Activated CD8-positive, alpha-beta memory T cell treated with anti-CD3 and anti-CD28 coated beads, Interleukin-2, amount 50 U/mL, for 24 hours (primary cell): ENCODE measurements around the gene TMEM234.
"Not testable (repeated sequence)": the region's sequence is repeated elsewhere in the genome, so short reads cannot be mapped to it uniquely, and the experiment has no call there.

ENCODE experiments used
- DNase-seq: peaks from one replicate; pipeline ENCODE4 v3.0.0-alpha.2; 2020; ENCODE audit errors: extremely low read depth

The TMEM234 gene

DNA sequence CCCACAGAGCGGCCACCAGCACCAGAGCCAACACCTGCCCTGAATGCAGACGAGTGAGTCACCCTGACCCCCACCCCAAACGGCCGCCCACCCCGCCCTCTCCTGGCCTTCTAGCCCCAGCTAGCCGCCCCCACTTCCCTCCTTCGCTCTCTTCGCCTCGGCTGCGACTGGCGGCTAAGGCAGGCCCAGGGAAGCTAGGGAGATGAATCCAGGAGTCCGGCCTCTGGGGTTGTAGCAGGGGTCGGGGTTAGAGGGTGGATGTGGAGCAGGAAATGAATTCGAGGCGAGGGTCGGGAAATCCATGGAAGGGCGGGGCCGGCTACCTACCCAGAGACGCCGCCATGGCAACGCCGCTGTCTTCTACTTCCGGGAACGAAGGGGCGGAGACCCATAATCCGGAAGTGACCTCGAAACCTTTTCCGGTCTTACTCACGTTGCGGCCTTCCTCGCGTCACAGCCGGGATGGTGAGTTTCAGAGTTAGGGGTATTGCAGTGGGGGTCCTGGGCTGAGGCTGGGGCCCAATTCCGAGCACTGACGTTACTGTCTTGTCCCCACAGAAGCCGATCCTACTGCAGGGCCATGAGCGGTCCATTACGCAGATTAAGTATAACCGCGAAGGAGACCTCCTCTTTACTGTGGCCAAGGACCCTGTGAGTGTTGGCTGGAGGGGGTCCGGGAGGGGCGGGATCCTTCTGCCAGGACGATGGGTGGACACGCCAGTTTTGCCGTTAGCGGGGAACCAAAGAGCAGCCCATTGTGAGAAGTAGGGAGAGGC is at the start of gene TMEM234, which contains the start of gene EIF3I:
TSS of gene TMEM234 (minus strand) at position 374 of the 776 bp plus-strand sequence. CDS start at position 343, 31 bp downstream.
TSS of gene EIF3I (plus strand) at position 428 of the 776 bp plus-strand sequence. CDS start at position 463, 35 bp downstream.
- peak; percentile 82 for DNase-seq

DNA sequence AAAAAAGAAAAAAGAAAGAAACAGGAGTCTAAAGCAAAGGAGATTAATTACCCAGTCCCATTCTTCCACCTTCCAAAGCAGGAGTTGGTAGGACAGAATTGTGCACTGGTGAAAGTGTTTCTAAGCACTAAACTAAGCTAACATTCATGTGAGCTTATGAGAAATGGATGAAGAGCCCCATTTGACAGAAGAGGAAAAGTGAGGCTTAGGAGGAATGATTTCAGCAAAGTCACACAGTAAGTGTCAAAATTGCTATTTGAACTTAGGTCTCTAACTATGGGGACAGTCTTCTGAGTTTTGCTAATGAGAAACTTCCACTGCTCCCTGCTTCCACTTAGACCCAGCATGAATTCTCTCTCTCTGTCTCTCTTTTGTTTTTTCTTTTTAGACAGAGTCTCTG is 47.6 kb upstream of the TMEM234 start:
- DNase-seq = no peak

DNA sequence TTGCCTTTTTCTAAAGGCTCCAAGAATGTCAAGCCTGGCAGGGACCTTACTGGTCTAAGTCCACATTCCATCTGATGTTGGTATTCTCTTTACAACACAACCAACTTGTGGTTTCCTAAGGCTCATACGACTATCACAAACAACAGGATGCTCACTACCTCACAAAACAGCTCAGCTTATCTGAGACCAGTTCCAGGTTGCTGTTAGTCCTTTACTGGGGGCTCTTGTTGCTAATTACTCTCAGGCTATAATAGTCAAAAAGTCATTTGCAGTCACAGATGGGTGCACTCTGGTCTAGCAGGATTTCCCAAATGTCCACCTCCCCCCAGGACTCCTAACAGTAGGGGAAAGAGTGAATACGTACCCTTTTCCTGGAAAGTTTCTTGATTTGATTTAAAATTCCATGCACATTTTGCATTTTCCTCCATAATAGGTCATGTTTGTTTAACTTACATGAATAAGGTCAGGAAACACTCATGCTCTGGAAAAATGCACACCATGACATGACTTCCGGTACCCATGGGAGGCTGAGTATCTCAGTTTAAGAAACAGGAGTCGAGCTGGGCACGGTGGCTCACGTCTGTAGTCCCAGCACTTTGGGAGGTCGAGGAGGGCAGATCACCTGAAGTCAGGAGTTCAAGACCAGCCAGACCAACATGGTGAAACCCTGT is 44.9 kb upstream of the TMEM234 start:
- no peak for DNase-seq

DNA sequence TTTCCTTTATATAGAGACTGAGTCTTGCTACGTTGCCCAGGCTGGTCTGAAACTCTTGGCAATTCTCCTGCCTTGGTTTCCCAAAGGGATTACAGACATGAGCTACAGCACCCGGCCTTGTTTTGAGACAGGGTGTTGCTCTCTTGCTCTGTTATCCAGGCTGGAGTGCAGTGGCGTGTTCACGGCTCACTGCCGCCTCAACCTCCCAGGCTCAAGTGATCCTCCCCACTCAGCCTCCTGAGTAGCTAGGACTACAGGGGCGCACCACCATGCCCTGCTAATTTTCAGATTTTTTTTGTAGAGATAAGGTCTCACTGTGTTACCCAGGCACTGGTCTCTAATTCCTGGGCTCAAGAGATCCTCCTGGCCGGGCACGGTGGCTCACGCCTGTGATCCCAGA is 43.7 kb upstream of the TMEM234 start:
- no peak for DNase-seq

DNA sequence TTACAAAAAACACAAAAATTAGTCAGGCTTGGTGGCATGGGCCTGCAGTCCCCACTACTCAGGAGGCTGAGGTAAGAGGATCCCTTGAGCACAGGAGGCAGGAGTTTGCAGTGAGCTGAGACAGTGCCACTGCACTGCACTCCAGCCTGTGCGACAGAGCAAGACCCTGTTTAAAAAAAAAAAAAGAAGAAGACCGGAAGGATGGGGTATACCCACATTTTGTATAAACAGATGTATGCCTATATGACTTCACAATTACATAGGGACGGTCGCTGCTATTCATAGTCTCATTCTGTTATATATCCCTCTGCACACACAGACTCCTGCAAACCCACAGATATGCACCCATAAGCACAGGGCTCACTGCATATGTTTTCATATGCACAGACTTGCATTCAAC is 41.6 kb upstream of the TMEM234 start:
- DNase-seq = no peak

DNA sequence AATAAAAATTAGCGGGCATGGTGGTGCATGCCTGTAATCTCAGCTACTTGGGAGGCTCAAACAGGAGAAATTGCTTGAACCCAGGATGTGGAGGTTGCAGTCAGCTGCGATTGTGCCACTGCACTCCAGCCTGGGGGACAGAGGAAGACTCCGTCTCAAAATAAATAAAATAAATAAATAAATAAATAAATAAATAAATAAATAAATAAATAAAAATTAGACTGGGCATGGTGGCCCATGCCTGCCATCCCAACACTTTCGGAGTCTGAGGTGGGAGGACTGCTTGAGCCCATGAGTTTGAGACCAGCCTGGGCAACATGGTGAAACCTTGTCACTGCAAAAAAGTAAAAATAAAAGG is 41.1 kb upstream of the TMEM234 start:
- not testable (repeated sequence) for DNase-seq

DNA sequence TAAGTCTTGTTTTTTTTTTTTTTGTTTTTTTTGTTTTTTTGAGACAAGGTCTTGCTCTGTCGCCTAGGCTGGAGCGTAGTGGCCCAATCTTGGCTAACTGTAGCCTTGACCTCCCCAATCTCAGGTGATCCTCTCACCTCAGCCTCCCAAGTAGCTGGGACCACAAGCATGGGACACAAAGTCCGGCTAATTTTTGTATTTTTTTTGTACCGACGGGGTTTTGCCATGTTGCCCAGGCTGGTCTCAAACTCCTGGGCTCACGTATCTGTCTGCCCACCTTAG is 35.0 kb upstream of the TMEM234 start:
- DNase-seq = no peak

DNA sequence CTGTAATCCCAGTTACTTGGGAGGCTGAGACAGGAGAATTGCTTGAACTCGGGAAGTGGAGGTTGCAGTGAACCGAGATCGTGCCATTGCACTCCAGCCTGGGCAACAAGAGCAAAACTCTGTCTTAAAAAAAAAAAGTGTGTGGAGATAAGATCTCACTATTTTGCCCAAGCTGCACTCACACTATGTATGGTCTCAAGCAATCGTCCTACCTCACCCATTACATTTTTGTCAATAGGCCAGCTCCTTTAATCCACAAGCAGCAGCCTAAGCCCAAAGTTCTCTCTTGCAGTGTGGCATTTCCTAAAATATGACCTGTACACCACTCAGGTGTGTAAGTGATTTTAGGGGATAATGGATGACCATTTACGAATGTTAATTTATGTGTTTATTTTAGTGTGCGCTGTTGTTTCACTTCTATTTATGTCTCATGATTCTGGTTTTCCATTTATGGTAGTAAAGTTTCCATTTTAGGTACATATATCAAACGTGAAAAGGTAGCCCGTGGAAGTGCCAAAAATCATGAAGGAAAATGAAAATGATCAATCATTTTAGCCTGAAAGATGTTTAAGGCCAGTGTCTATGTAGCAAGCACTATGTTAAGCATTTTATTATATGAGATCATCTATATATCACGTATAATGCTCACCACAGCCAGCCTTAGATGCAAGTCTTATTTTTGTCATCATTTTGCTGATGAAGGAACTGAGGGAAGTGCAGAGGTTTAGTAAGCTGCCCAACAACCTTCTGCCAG is 34.5 kb upstream of the TMEM234 start:
- no peak for DNase-seq

- DNase-seq = no peak
Measured at GRCh38 chr1:32255072-32256071, 33.2 kb upstream of the TMEM234 start.

- no peak for DNase-seq
Measured at GRCh38 chr1:32250893-32251716, 29.0 kb upstream of the TMEM234 start, which contains the start of gene LCK. TSS of gene LCK (plus strand) at chr1:32251265. CDS start at chr1:32274330, 23,065 bp downstream.

DNA sequence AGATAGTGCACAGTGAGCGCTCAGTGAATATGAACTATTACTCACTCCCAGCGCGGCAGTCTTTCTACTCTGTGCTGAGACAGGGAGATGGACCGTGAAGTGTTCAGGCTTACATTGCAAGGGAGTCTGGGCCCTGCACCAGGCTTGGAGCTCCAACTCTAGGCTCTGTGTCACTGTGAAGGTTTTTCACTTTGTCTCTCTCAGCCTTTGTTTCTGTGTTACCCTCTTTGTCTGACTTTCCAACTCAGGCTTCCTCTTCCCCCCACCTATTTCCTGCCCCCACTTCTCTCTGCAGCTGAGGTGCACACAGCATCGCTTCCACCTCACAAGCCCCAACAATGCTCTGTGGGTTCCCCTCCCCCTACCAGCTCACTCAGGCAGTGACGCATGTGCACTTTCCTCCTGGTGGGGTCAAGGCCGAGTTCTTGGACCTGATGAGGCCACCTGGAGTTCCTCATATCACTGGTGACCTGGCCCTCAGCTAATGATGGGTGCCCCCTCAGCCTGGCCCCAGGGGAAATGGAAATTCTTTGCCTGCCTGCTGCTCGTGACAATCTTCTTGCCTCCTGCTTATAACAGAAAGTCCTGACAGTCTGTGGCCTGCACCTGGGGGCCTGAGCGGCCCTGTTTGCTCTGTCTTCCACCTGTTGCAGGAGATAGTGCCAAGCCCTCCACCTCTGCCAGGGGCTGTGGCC is 27.8 kb upstream of the TMEM234 start:
- DNase-seq = peak; percentile 65

GRCh38 chr1:32247983-32248889 is 26.1 kb upstream of the TMEM234 start:
- peak; percentile 51 for DNase-seq

DNA sequence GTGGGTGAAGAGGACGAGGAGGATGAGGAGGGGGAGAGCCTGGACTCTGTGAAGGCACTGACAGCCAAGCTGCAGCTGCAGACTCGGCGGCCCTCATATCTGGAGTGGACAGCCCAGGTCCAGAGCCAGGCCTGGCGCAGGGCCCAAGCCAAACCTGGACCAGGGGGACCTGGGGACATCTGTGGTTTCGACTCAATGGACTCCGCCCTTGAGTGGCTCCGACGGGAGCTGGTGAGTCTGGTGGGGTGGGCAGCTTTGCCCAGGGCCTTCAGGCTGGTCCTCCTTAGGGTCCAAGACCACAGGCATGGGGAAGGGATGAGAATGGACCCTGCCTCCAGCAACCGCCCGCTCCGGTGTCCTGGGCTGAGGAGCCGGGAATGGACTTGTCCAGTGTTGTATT is 25.3 kb upstream of the TMEM234 start:
- no peak for DNase-seq

GRCh38 chr1:32246888-32247273 is 24.7 kb upstream of the TMEM234 start, which contains the start of gene FAM167B:
TSS of gene FAM167B (plus strand) at chr1:32247222. CDS start at chr1:32247422, 200 bp downstream.
- no peak for DNase-seq

DNA sequence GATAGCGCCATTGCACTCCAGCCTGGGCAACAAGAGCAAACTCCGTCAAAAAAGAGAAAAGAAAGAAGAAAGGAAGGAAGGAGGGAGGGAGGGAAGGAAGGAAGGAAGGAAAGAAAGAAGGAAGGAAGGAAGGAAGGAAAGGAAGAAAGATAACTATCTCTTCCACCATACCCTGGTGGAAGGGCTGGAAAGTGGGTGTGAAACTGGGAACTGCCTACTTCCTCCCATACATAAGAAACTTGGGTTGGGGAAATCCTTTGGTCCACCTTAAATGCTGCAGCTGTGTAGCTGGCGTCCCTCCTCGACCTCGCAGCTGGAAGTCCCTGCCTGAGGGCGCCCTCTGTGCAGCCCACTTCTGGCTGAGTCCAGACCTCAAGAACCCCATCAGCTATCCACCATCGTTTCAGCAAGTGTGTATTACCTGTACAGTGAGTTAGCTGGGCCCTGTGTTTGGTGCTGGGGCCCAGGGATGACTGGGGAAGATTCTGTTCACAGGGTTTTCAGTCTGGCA is 20.2 kb upstream of the TMEM234 start:
- no peak for DNase-seq

DNA sequence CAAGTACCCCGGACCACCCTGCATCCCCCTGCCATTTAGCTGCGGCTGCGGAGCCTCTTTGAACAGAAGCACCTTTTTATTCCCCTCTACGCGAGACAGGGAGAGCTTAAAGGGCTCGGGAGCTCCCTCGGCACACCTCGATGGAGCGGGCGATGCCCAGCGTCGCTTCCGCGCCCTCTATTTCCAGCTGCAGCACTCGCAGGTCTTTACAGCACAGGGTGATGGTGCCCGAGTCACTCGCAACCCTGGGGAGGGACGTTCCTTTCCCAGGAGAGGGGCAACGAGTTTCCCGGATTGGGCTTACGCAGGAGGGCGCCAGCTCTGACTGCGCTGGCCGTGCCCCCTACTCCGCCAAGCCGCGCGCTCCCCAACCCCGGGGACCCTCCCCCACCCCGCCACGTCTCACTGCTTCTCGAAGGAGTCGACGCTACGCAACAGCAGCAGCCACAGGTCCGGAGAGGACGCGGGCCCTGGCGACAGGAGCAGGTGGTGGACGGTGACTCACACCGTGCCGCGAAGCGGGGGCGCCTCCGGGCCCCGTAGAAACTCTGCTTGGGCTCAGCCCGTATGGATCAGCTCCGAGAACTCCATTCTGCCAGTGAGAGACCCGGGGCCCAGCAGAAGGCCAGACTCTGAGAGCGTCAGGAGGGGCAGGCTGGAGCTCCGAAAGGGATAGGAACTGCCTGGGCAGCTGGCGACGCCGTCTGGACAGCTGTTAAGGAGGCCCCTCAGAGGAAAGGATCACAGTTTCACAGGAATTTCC is 19.0 kb upstream of the TMEM234 start:
- DNase-seq = no peak

DNA sequence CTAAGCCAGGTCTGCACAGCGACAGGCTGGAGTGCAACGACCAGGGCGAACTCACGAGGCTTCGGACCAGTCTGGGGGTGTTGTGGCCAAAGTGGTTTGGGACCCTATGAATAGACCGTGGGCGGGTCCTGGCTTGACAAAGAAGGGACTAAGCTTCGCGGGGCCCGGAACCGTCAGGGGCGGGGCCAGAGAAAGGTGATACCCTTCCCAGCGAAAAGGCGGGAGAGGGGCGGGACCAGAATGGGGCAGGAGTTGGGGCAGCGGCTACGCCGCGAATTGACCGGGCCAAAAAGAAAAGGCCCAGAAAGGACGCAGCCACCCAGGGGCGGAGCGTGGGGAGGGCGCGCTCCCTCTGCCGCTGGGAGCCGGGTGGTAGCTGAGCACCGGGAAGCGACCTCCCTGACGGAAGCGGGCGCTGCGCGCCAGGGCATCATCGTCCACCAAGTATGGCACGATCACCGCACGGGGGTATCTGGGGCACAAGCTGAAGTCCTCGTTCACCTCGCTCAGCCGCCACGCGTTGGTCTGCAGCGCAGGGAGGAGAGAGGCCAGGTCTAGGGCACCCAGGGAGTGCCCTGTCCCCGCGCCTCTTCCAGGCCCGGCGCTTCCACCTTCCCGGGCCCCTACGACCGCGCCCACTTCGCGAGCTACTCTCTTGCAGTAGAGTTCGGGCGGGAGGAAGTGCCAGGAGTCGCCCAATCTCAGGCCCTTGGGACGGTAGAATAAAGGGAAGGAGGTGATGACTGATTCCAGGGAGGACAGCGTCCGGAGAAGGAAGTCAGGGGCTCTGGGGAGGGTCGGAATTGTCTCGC is 18.2 kb upstream of the TMEM234 start:
- DNase-seq = no peak
